ENCODE measurements around the gene C12orf50.

GRCh38 chr12:88017964-88018363, 11.2 kb downstream of the C12orf50 start:
- no peak for TF ChIP-seq GABPA (IDR thresholded peaks at IDR 0.05; ENCODE audit: low read depth)
- TF ChIP-seq NFYB (IDR thresholded peaks at IDR 0.05; ENCODE audit: insufficient read depth, low read depth, low read length): no peak
- no peak for TF ChIP-seq CTCF (IDR thresholded peaks at IDR 0.05 in 2 of 3, conservative IDR thresholded peaks at IDR 0.05 in 1 of 3; ENCODE audit: control insufficient read depth in 2 of 3, extremely low read depth in 1 of 3, insufficient read depth in 1 of 3, low read depth in 3 of 3, low read length in 3 of 3)
- TF ChIP-seq REST (IDR thresholded peaks at IDR 0.05; ENCODE audit: low read depth, low read length): no peak
- no peak for TF ChIP-seq POLR2A (IDR thresholded peaks at IDR 0.05; ENCODE audit: low read depth, low read length)
- TF ChIP-seq SRF (IDR thresholded peaks at IDR 0.05; ENCODE audit: low read depth in 2 of 2, low read length in 2 of 2): no peak
- no peak for TF ChIP-seq YBX1 (IDR thresholded peaks at IDR 0.05)
- no peak for TF ChIP-seq CHD1 (IDR thresholded peaks at IDR 0.05; ENCODE audit: low read depth, low read length)
- no peak for TF ChIP-seq POLR2AphosphoS2 (IDR thresholded peaks at IDR 0.05; ENCODE audit: low read depth, low read length)
- no peak for TF ChIP-seq SIN3A (IDR thresholded peaks at IDR 0.05; ENCODE audit: low read depth, low read length)
- no peak for TF ChIP-seq POLR2AphosphoS5 (IDR thresholded peaks at IDR 0.05; ENCODE audit: low read length)
